ENCODE measurements around the gene TBXA2R.

Gene TBXA2R

DNA sequence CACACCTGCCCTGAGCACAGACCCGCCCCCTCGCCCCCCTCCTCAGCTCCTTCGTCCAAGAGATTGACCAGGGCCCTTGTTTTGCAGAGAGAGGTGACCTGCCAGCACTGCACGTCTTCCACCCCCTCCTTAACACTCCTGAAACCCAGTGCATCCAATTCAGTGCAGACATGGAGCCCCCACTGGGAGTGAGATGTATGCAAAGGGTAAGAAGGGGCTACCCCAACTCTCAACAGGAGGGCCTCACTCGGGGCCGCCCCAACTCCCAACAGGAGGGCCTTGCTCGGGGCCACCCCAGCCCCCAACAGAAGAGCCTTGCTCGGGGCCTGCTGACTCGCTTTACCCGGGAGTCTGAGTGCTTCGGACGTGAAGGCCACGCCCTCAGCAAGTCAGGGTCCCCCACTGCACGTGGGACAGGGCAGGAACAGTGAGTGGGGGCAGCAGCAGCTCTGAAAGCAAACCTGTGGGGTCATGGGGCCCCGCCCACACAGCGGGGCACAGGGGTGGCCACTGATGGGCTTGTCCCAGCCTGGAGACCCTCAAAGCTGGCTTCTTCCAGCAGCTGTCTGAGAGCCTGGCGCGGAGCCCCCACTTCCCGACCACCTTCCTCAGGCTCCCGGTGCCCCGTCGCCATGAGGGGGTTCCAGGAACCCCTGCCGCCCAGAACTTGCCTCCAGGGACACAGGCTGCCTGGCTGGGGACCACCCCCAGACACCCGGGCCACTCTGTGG, 14.3 kb upstream of the TBXA2R start:
- H3K9ac ChIP-seq (ENCODE audit: low read length in 5 of 5), result no peak overlapping the region
- no peak overlapping the region for H3K4me3 ChIP-seq (ENCODE audit: low read depth in 1 of 5, low read length in 5 of 5)
- H3K9me3 ChIP-seq (ENCODE audit: control insufficient read depth in 5 of 5, low read length in 5 of 5), result no peaks in the 10 kb centered on the region
- no peaks in the 10 kb centered on the region for H3K27me3 ChIP-seq (ENCODE audit: control insufficient read depth in 5 of 5, insufficient read depth in 4 of 5, low read length in 5 of 5)
- H3K27ac ChIP-seq (ENCODE audit: low read depth, low read length), result no peak overlapping the region
- H3K4me1 ChIP-seq (ENCODE audit: control insufficient read depth in 5 of 5, insufficient read depth in 5 of 5, low read length in 5 of 5), result peaks cover 3 to 26% (median 22%) of the 10 kb centered on the region in 5 donors
- peaks cover 0 to 60% (median 25%) of the 10 kb centered on the region in 5 donors for H3K36me3 ChIP-seq (ENCODE audit: control insufficient read depth in 5 of 5, insufficient read depth in 5 of 5, low read length in 5 of 5)

DNA sequence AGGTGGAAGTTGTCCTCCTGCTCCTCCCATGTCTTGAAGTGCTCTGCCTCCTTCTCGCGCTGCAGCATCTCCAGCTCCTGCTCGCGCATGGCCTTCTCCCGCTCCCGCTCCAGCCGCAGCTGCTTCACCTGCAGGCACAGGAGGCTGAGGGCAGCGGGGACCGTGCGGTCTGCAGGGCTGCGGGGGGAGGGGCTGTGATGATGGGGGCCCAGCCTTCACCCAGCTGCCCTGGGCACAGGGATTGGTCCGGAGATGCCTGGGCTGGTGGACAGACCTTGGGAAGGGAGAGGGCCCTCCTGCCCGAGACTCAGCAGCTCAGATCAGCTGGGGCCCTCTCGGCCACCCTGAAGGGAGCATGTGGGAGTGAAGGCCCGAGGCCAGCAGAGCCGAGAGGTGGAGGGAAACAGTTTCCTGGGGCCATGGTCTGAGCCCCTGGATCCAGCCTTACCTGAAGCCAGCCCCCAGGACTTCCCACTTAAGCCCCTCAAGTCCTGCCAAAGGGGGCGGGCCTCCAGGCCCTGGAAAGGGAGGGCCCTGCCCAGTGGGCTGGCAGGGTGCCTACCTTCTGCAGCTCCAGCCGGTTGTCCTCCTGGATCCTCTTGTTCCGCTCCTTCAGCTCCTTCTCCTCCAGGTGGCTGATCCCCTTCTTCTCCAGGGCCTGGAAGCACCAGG, 13.6 kb upstream of the TBXA2R start:
- H3K27me3 ChIP-seq (ENCODE audit: control insufficient read depth in 5 of 5, insufficient read depth in 4 of 5, low read length in 5 of 5), result no peaks in the 10 kb centered on the region
- H3K9ac ChIP-seq (ENCODE audit: low read length in 5 of 5), result no peak overlapping the region
- no peaks in the 10 kb centered on the region for H3K9me3 ChIP-seq (ENCODE audit: control insufficient read depth in 5 of 5, low read length in 5 of 5)
- H3K27ac ChIP-seq (ENCODE audit: low read depth, low read length), result no peak overlapping the region
- peaks cover 0 to 19% (median 15%) of the 10 kb centered on the region in 5 donors for H3K4me1 ChIP-seq (ENCODE audit: control insufficient read depth in 5 of 5, insufficient read depth in 5 of 5, low read length in 5 of 5)
- H3K4me3 ChIP-seq (ENCODE audit: low read depth in 1 of 5, low read length in 5 of 5), result no peak overlapping the region
- peaks cover 0 to 67% (median 29%) of the 10 kb centered on the region in 5 donors for H3K36me3 ChIP-seq (ENCODE audit: control insufficient read depth in 5 of 5, insufficient read depth in 5 of 5, low read length in 5 of 5)

DNA sequence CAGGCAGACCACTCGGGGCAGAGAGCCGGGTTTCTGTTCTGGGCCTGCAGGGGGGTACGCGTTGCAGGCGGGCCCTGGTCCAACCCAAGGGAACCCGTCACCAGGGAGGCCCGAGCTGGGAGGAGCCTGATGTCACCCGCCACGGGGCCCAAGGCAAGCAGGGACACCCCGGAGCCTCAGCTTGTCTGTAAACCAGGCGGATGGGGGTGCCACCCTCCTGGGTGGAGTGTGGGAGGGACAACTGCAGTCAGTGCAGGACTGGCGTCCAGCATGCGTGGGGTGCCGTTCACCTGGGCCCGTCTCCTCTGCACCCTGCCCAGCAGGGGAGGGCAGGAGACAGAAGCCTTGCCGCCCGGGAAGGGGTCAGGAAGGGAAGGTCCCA, 12.9 kb upstream of the TBXA2R start:
- H3K4me1 ChIP-seq (ENCODE audit: control insufficient read depth in 5 of 5, insufficient read depth in 5 of 5, low read length in 5 of 5), result peaks cover 0 to 13% (median 9%) of the 10 kb centered on the region in 5 donors
- H3K27ac ChIP-seq (ENCODE audit: low read depth, low read length), result no peak overlapping the region
- H3K9ac ChIP-seq (ENCODE audit: low read length in 5 of 5), result no peak overlapping the region
- no peak overlapping the region for H3K4me3 ChIP-seq (ENCODE audit: low read depth in 1 of 5, low read length in 5 of 5)
- H3K27me3 ChIP-seq (ENCODE audit: control insufficient read depth in 5 of 5, insufficient read depth in 4 of 5, low read length in 5 of 5), result no peaks in the 10 kb centered on the region
- no peaks in the 10 kb centered on the region for H3K9me3 ChIP-seq (ENCODE audit: control insufficient read depth in 5 of 5, low read length in 5 of 5)
- peaks cover 0 to 69% (median 31%) of the 10 kb centered on the region in 5 donors for H3K36me3 ChIP-seq (ENCODE audit: control insufficient read depth in 5 of 5, insufficient read depth in 5 of 5, low read length in 5 of 5)

DNA sequence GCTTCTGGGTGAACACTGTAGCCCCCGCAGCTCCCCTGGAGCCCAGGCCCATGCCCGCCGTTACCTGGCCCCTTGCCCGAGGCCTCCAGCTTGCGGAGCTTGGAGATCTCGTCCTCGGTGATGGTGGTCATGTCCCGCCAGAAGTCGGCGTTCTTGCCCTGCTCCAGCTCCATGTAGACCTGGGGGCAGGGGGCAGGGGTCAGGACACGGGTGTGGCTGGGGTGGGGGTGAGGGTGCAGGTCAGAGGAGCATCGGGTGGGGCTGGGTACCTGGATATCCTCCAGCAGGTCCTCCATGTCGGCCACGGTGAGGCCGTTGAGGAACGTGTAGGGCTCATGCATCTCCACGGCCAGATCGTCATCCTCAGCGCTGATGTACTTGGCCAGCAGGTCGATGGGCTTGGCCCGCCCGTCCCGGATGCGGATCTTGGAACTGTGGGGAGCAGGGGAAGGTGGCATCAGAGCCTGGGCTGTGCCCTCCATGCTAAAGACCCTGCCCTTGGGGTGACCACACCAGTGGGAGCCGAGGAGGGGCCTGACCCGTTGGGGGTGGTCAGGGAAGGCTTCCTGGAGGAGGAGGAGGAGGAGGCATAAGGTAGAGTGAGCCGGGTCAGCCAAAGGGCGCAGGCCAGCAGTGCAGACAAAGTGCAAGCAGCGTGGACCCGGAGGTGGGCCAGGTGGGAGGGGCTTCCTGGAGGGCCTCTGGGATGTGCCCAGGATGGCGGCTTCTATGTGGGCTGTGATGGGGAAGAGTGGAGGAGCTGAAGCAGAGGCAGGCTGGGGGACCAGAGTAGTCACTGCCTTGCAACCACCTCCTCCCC, 12.3 kb upstream of the TBXA2R start:
- H3K27ac ChIP-seq (ENCODE audit: low read depth, low read length), result no peak overlapping the region
- H3K27me3 ChIP-seq (ENCODE audit: control insufficient read depth in 5 of 5, insufficient read depth in 4 of 5, low read length in 5 of 5), result no peaks in the 10 kb centered on the region
- H3K9me3 ChIP-seq (ENCODE audit: control insufficient read depth in 5 of 5, low read length in 5 of 5), result no peaks in the 10 kb centered on the region
- H3K36me3 ChIP-seq (ENCODE audit: control insufficient read depth in 5 of 5, insufficient read depth in 5 of 5, low read length in 5 of 5), result peaks cover 0 to 73% (median 31%) of the 10 kb centered on the region in 5 donors
- no peak overlapping the region for H3K4me3 ChIP-seq (ENCODE audit: low read depth in 1 of 5, low read length in 5 of 5)
- H3K9ac ChIP-seq (ENCODE audit: low read length in 5 of 5), result no peak overlapping the region
- peaks cover 0 to 8% (median 5%) of the 10 kb centered on the region in 5 donors for H3K4me1 ChIP-seq (ENCODE audit: control insufficient read depth in 5 of 5, insufficient read depth in 5 of 5, low read length in 5 of 5)

DNA sequence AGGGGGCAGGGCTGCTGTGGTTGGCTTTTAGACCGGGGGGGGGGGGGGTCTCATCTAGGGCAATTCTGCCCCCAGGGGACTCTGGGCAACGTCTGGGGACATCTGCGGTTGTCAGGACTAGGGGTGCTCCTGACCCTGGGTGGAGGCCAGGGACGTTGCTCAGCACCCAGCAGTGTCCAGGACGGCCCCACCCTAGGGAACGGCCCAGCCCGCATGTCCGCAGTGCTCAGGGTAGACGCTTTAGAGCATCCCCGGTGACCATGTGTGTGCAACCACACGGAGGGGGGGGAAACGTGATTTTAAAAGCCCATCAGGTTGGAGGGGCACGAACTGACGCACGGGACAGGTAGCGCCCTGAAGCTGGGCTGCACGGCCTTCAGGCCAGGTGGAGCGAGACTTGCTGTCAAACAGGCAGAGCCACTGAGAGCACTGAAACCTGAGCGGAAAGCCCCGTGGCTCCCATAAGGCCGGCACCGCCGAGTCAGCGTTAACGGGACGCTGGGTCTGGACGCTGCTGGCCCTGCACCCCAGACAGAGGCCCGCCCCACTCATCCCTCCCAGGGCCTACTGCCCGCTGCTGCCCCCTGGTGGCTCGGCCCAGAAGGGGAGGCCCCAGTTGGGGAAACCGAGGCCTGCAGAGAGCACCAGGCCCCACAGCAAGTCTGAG, 11.6 kb upstream of the TBXA2R start:
- peaks cover 0 to 8% (median 5%) of the 10 kb centered on the region in 5 donors for H3K4me1 ChIP-seq (ENCODE audit: control insufficient read depth in 5 of 5, insufficient read depth in 5 of 5, low read length in 5 of 5)
- H3K4me3 ChIP-seq (ENCODE audit: low read depth in 1 of 5, low read length in 5 of 5), result peak overlapping the region in 4 of 5 donors; percentile 37 to 60 (median 48)
- no peaks in the 10 kb centered on the region for H3K27me3 ChIP-seq (ENCODE audit: control insufficient read depth in 5 of 5, insufficient read depth in 4 of 5, low read length in 5 of 5)
- no peak overlapping the region for H3K27ac ChIP-seq (ENCODE audit: low read depth, low read length)
- peak overlapping the region in 2 of 5 donors; percentile 11 to 73 for H3K9ac ChIP-seq (ENCODE audit: low read length in 5 of 5)
- no peaks in the 10 kb centered on the region for H3K9me3 ChIP-seq (ENCODE audit: control insufficient read depth in 5 of 5, low read length in 5 of 5)
- peaks cover 0 to 75% (median 31%) of the 10 kb centered on the region in 5 donors for H3K36me3 ChIP-seq (ENCODE audit: control insufficient read depth in 5 of 5, insufficient read depth in 5 of 5, low read length in 5 of 5)

DNA sequence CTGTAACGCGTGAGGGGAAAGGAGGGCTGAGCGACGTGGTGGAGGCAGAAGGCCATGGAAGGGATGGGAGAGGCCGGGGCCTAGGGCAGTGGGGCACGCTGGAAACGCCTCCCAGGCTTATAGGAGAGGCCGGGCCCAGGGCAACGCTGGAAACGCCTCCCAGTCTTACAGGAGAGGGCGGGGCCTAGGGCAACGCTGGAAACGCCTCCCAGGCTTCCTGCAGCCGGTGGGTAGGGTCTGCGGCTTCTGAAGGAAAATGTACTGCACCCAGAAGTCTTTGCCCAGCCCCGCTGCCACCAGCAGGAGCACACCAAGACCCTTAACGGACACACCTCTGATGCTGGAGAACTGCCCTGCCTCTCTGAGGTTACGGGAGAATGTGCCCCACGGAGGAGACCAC, 10.8 kb upstream of the TBXA2R start:
- H3K9me3 ChIP-seq (ENCODE audit: control insufficient read depth in 5 of 5, low read length in 5 of 5), result no peaks in the 10 kb centered on the region
- peak overlapping the region in 1 of 5 donors; percentile 17 for H3K4me3 ChIP-seq (ENCODE audit: low read depth in 1 of 5, low read length in 5 of 5)
- no peaks in the 10 kb centered on the region for H3K27me3 ChIP-seq (ENCODE audit: control insufficient read depth in 5 of 5, insufficient read depth in 4 of 5, low read length in 5 of 5)
- peak overlapping the region in 1 of 5 donors; percentile 30 for H3K9ac ChIP-seq (ENCODE audit: low read length in 5 of 5)
- peaks cover 0 to 75% (median 29%) of the 10 kb centered on the region in 5 donors for H3K36me3 ChIP-seq (ENCODE audit: control insufficient read depth in 5 of 5, insufficient read depth in 5 of 5, low read length in 5 of 5)
- H3K27ac ChIP-seq (ENCODE audit: low read depth, low read length), result no peak overlapping the region
- peaks cover 0 to 8% (median 5%) of the 10 kb centered on the region in 5 donors for H3K4me1 ChIP-seq (ENCODE audit: control insufficient read depth in 5 of 5, insufficient read depth in 5 of 5, low read length in 5 of 5)

DNA sequence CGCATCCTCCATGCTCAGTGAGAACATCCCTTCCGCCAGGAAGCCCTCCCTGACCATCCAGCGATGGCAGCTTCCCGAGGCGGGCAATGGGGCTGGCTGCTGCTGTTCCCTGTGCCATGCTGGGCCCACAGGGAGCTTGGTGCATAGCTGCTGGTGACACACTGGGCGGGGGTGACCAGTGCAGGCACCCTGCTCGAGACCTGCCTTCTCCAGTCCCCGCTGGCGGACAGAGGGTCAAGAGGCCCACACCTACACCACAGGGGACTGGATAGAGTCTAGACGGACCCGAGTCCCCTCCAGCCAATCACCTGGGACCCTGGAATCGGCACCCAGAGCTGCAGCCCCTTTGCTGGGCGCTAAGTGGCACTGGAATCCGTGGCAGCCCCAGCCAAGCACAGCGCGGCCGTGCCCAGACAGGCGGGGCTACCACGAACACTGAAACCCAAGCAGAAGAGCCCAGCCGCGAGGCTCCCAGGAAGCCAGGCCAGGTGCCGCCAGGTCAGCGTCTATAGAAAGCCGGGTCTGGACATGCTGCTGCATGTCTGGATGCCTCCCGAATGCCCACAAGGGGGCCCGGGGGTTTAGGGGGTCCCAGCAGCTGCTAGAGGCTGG, 9.0 kb upstream of the TBXA2R start:
- Histone ChIP-seq H3K27ac (ENCODE audit: low read depth, low read length) (no peak overlapping the region), H3K4me3 (ENCODE audit: low read depth in 1 of 5, low read length in 5 of 5) (no peak overlapping the region), H3K9me3 (ENCODE audit: control insufficient read depth in 5 of 5, low read length in 5 of 5) (peaks cover 0 to 2% (median 0%) of the 10 kb centered on the region in 5 donors), H3K4me1 (ENCODE audit: control insufficient read depth in 5 of 5, insufficient read depth in 5 of 5, low read length in 5 of 5) (peaks cover 0 to 10% (median 5%) of the 10 kb centered on the region in 5 donors), H3K36me3 (ENCODE audit: control insufficient read depth in 5 of 5, insufficient read depth in 5 of 5, low read length in 5 of 5) (peaks cover 0 to 74% (median 38%) of the 10 kb centered on the region in 5 donors), H3K9ac (ENCODE audit: low read length in 5 of 5) (no peak overlapping the region), H3K27me3 (ENCODE audit: control insufficient read depth in 5 of 5, insufficient read depth in 4 of 5, low read length in 5 of 5) (no peaks in the 10 kb centered on the region)

DNA sequence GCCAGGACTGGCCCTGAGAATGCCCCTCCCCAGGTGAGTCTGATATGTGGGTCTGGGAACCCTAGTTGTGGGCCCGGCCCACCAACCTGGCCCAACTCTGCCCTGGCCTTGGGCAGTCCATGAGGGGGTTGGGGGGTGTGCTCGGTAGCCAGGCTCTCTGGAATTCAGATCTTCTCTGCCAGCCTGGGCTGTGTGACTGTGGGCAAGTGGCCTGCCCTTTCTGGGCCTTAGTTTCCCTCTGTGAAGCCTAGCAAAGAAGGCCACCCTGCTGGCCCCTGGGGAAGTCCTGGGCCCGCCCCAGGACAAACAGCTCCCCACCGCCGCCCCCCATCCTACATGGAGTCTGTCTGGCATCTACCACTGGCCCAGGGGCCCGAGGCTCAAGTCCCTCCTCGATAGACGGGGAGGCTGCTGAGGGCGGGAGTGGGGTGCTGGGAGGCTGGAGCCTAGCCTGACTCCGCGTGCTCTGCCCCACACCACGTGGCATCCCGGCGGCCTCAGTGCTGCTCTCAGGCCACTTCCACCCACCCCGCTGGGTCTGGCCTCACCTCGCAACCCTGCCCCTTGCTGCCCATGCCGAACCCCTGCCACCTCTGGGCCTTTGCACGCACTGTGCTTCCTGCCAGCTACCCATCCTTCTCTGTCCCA, 8.3 kb upstream of the TBXA2R start:
- Histone ChIP-seq H3K4me1 (ENCODE audit: control insufficient read depth in 5 of 5, insufficient read depth in 5 of 5, low read length in 5 of 5) (peaks cover 0 to 16% (median 9%) of the 10 kb centered on the region in 5 donors), H3K4me3 (ENCODE audit: low read depth in 1 of 5, low read length in 5 of 5) (no peak overlapping the region), H3K9me3 (ENCODE audit: control insufficient read depth in 5 of 5, low read length in 5 of 5) (peaks cover 0 to 2% (median 0%) of the 10 kb centered on the region in 5 donors), H3K27ac (ENCODE audit: low read depth, low read length) (no peak overlapping the region), H3K9ac (ENCODE audit: low read length in 5 of 5) (no peak overlapping the region), H3K27me3 (ENCODE audit: control insufficient read depth in 5 of 5, insufficient read depth in 4 of 5, low read length in 5 of 5) (no peaks in the 10 kb centered on the region), H3K36me3 (ENCODE audit: control insufficient read depth in 5 of 5, insufficient read depth in 5 of 5, low read length in 5 of 5) (peaks cover 0 to 67% (median 37%) of the 10 kb centered on the region in 5 donors)

Measured in subcutaneous abdominal adipose tissue (tissue), 5 donors.